GM12891 (cell line): ENCODE measurements around the gene TNFRSF13B.

Experiments used
- POLR2A ChIP-seq: IDR thresholded peaks from 2 replicates; pipeline ENCODE4 v1.6.1; 2011; ENCODE audit warnings: low read depth, low read length, control low read depth
- POLR2AphosphoS5 ChIP-seq: IDR thresholded peaks from 2 replicates; pipeline ENCODE4 v1.6.1; 2011; ENCODE audit warnings: low read depth, low read length, control low read depth
- SPI1 ChIP-seq: IDR thresholded peaks from 2 replicates; pipeline ENCODE4 v1.6.1; 2011; ENCODE audit warnings: low read depth, low read length, control low read depth

DNA sequence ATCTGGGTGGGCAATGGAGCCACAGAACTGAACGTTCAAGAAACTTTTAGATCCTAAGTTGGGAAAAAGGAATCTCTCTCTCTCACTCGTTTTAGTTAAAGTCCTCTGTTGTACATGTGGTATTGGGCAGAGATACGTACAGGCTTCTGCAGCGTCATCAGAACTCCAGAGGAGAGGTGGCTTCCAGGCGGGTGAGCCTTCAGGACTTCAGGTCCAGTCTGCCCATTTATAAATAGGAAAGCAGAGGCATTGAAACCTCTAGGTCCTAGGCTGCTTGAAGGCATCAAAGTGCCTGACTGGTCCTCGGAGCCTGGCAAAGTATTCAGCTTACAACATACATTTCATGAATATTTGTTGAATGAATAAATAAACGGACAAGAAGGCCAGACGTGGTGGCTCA is 8.1 kb upstream of the TNFRSF13B start:
- TF ChIP-seq POLR2A, result no peak
- TF ChIP-seq POLR2AphosphoS5, result no peak
- TF ChIP-seq SPI1, result no peak
